ENCODE results near the gene VEZT.

- TF ChIP-seq RAD21 (IDR thresholded peaks at IDR 0.05; ENCODE audit: low read length) (no peak), USF2 (IDR thresholded peaks at IDR 0.05; ENCODE audit: borderline replicate concordance, low read depth, low read length) (no peak), CTCF (IDR thresholded peaks at IDR 0.05) (no peak), POLR2AphosphoS5 (IDR thresholded peaks at IDR 0.05; ENCODE audit: low read depth, low read length) (no peak), RCOR1 (IDR thresholded peaks at IDR 0.05; ENCODE audit: low read length) (no peak), GATA2 (CRISPR knock-in tag; IDR thresholded peaks at IDR 0.05) (no peak)
Measured at GRCh38 chr12:95238150-95238549, 20.5 kb downstream of the VEZT start.
